Measurements from ENCODE around the gene CCR7. TPM values are rescaled to one million over a fixed set of nuclear protein-coding genes. Genes with fewer than 3 reads are reported as not detected.
A peak's percentile ranks its signal among the peaks of the same experiment; 100 is the strongest.

The CCR7 gene
- total and polyA plus RNA-seq, 2 donors (not counting 1 experiment from before 2014, with no cell fraction given) = 116 to 481 TPM

DNA sequence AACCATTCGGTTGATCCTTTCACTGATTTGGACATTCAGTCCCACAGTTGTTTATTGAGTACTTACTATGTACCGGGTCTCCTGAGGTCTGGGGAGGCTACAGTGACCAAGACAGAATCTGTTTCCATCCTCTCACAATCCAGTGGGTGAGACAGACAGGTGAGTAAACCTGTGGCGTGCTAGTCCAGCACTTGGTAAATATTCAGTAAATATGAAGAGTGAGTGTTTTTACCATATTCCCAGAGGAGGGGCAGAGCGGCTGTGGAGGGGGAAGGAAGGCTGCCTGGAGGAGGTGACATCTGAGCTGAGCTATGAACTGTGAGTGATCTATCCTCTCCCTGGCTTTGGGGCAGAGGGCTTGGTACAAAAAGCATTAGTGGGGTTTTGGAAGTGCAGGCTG is 31.4 kb downstream of the CCR7 start:
- ATAC-seq (ENCODE audit: low read depth) = no peak
- peak overlapping the region in 3 of 5 experiments; percentile 2 to 44 (median 19) for H3K4me3 ChIP-seq (ENCODE audit: control extremely low read depth in 1 of 5, extremely low read depth in 1 of 5, insufficient read depth in 1 of 5, low read depth in 2 of 5, low read length in 4 of 5)

More for the DNA sequence above, 31.4 kb downstream of the CCR7 start:
- H3K4me1 ChIP-seq (ENCODE audit: control insufficient read depth in 2 of 2, insufficient read depth in 2 of 2, low read length in 2 of 2) = peaks cover 45 to 65% of the 10 kb centered on the region in 2 donors
- H3K27ac Mint-ChIP-seq = peak overlapping the region; percentile 97
- H3K79me2 ChIP-seq (ENCODE audit: control insufficient read depth, insufficient read depth, low read length) = no peaks in the 10 kb centered on the region
- intact Hi-C loops (cut with micrococcal nuclease) = loop anchor here (1.0 to 2.0 kb wide), 9 partner anchors 13 to 176 kb away; partner anchors contain the start of gene TOP2A
- peak overlapping the region; percentile 51 to 85 for H3K27ac ChIP-seq (ENCODE audit: low read length in 2 of 2)
- ChIA-PET POLR2A (interaction anchor here (0.5 to 4.9 kb wide), 19 partner anchors 9 to 174 kb away, joined by 3 to 60 read pairs (median 5); partner anchors contain the start of gene IGFBP4), CTCF (interaction anchor here (0.7 to 15.0 kb wide), 49 partner anchors 9 to 1158 kb away, joined by 3 to 329 read pairs (median 6); partner anchors contain the start of genes CCR7, GJD3, IGFBP4 and SMARCE1)
- 27% methylated on average over 1 of the region's 4 CpGs for WGBS (ENCODE audit: insufficient coverage)
- H3K9me3 ChIP-seq (ENCODE audit: control extremely low read depth in 1 of 3, control insufficient read depth in 2 of 3, insufficient read depth in 1 of 3, low read length in 2 of 3) = no peaks in the 10 kb centered on the region
- peak overlapping the region; percentile 53 for H3K9ac ChIP-seq (ENCODE audit: low read length)
- no peaks in the 10 kb centered on the region for H3K9me3 Mint-ChIP-seq (ENCODE audit: insufficient read depth)
- no peaks in the 10 kb centered on the region for H3K27me3 ChIP-seq (replicated peaks in 1 of 4; ENCODE audit: control extremely low read depth in 1 of 4, control insufficient read depth in 3 of 4, insufficient read depth in 4 of 4, low read length in 3 of 4)
- no peaks in the 10 kb centered on the region for H3K36me3 ChIP-seq (replicated peaks in 1 of 2; ENCODE audit: control extremely low read depth in 1 of 2, control insufficient read depth in 1 of 2, extremely low read depth in 1 of 2, insufficient read depth in 2 of 2, low read length in 1 of 2)
- H3K4me3 Mint-ChIP-seq = peak overlapping the region; percentile 82
- no peak for DNase-seq
- H3K4me1 Mint-ChIP-seq = peaks cover 73% of the 10 kb centered on the region
- peak overlapping the region; percentile 63 for H3K4me2 ChIP-seq (replicated peaks; ENCODE audit: low read depth, low read length, poor library complexity, severe bottlenecking)
- TF ChIP-seq, protein P1, sequence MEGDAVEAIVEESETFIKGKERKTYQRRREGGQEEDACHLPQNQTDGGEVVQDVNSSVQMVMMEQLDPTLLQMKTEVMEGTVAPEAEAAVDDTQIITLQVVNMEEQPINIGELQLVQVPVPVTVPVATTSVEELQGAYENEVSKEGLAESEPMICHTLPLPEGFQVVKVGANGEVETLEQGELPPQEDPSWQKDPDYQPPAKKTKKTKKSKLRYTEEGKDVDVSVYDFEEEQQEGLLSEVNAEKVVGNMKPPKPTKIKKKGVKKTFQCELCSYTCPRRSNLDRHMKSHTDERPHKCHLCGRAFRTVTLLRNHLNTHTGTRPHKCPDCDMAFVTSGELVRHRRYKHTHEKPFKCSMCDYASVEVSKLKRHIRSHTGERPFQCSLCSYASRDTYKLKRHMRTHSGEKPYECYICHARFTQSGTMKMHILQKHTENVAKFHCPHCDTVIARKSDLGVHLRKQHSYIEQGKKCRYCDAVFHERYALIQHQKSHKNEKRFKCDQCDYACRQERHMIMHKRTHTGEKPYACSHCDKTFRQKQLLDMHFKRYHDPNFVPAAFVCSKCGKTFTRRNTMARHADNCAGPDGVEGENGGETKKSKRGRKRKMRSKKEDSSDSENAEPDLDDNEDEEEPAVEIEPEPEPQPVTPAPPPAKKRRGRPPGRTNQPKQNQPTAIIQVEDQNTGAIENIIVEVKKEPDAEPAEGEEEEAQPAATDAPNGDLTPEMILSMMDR (IDR thresholded peaks at IDR 0.05) = no peak
- no peak for TF ChIP-seq EZH2 (IDR thresholded peaks at IDR 0.05; ENCODE audit: borderline replicate concordance, insufficient read depth, low read depth, low read length, poor library complexity, severe bottlenecking)
- H2AFZ ChIP-seq (ENCODE audit: insufficient read depth, low read depth, low read length, poor library complexity, severe bottlenecking) = peak overlapping the region; percentile 58
- no peaks in the 10 kb centered on the region for H4K20me1 ChIP-seq (ENCODE audit: control insufficient read depth, insufficient read depth, low read length, poor library complexity, severe bottlenecking)
- no peaks in the 10 kb centered on the region for H3K27me3 Mint-ChIP-seq
